HG03565 (cell line): ENCODE results near the gene PLEKHG4B.
"Not testable (repeated sequence)": the region's sequence is repeated elsewhere in the genome, so short reads cannot be mapped to it uniquely, and the experiment has no call there.

Experiments used
- ATAC-seq: cut with Tn5 transposase; IDR thresholded peaks from one replicate; pipeline ENCODE4 v1.9.1; 2021; ENCODE audit warnings: mild to moderate bottlenecking, moderate library complexity; ENCODE audit not compliant: unreplicated experiment

PLEKHG4B gene

GRCh38 chr5:154826-155225 lies 62.9 kb downstream of the PLEKHG4B start:
- no peak for ATAC-seq

GRCh38 chr5:155651-156410 lies 63.9 kb downstream of the PLEKHG4B start:
- no peak for ATAC-seq

GRCh38 chr5:156411-157072 lies 64.6 kb downstream of the PLEKHG4B start:
- no peak for ATAC-seq

GRCh38 chr5:157126-157715 lies 65.3 kb downstream of the PLEKHG4B start:
- ATAC-seq = no peak

- no peak for ATAC-seq
Observed at GRCh38 chr5:157801-158200, 65.8 kb downstream of the PLEKHG4B start.

GRCh38 chr5:158807-159447 lies 67.0 kb downstream of the PLEKHG4B start:
- no peak for ATAC-seq

GRCh38 chr5:159448-160172 lies 67.6 kb downstream of the PLEKHG4B start:
- no peak for ATAC-seq

GRCh38 chr5:160173-160510 lies 68.2 kb downstream of the PLEKHG4B start:
- no peak for ATAC-seq

- no peak for ATAC-seq
Observed at GRCh38 chr5:160921-161802, 69.2 kb downstream of the PLEKHG4B start.

GRCh38 chr5:161803-162110 lies 69.8 kb downstream of the PLEKHG4B start:
- no peak for ATAC-seq

- no peak for ATAC-seq
Observed at GRCh38 chr5:162190-162564, 70.2 kb downstream of the PLEKHG4B start.

GRCh38 chr5:162565-163337 lies 70.8 kb downstream of the PLEKHG4B start:
- ATAC-seq = no peak

- no peak for ATAC-seq
Observed at GRCh38 chr5:163338-163620, 71.3 kb downstream of the PLEKHG4B start.

GRCh38 chr5:163841-164240 lies 71.9 kb downstream of the PLEKHG4B start:
- no peak for ATAC-seq

GRCh38 chr5:164244-164643 lies 72.3 kb downstream of the PLEKHG4B start:
- no peak for ATAC-seq

- not testable (repeated sequence) for ATAC-seq
Observed at GRCh38 chr5:164783-165182, 72.8 kb downstream of the PLEKHG4B start.

GRCh38 chr5:166441-167372 lies 74.7 kb downstream of the PLEKHG4B start:
- ATAC-seq = no peak

- ATAC-seq = no peak
Observed at GRCh38 chr5:167511-167910, 75.5 kb downstream of the PLEKHG4B start.
